ENCODE results near the gene DKK2.
A peak's percentile ranks its signal among the peaks of the same experiment; 100 is the strongest.

The DKK2 gene

GRCh38 chr4:107035819-107036583 lies at the start of gene DKK2:
DKK2 (minus strand) TSS chr4:107036313; CDS start chr4:107035591, 722 bp downstream.
- FAIRE-seq (no peak), DNase-seq (ENCODE audit: low spot score) (no peak)

- DNase-seq (ENCODE audit: low spot score) (no peak), FAIRE-seq (no peak)
These were observed 41.1 kb upstream of the DKK2 start for GRCh38 chr4:107077192-107077591.

- DNase-seq (ENCODE audit: low spot score) (no peak), FAIRE-seq (no peak)
These were observed 37.0 kb upstream of the DKK2 start for GRCh38 chr4:107072836-107073736.

- FAIRE-seq (no peak), DNase-seq (ENCODE audit: low spot score) (no peak)
These were observed 35.0 kb upstream of the DKK2 start for GRCh38 chr4:107071108-107071507.

GRCh38 chr4:107069049-107069448 lies 32.9 kb upstream of the DKK2 start:
- DNase-seq (ENCODE audit: low spot score) (no peak), FAIRE-seq (no peak)

- DNase-seq (ENCODE audit: low spot score) (no peak), FAIRE-seq (no peak)
These were observed 32.0 kb upstream of the DKK2 start for GRCh38 chr4:107068116-107068515.

GRCh38 chr4:107066621-107067020 lies 30.5 kb upstream of the DKK2 start:
- FAIRE-seq (no peak), DNase-seq (ENCODE audit: low spot score) (no peak)

- no peak for FAIRE-seq
These were observed 29.1 kb upstream of the DKK2 start for GRCh38 chr4:107065201-107065600.

GRCh38 chr4:107060388-107060787 lies 24.3 kb upstream of the DKK2 start:
- FAIRE-seq (no peak), DNase-seq (ENCODE audit: low spot score) (no peak)

More at GRCh38 chr4:107065201-107065600, 29.1 kb upstream of the DKK2 start:
- DNase-seq (ENCODE audit: low spot score): no peak

- FAIRE-seq: no peak
- no peak for DNase-seq (ENCODE audit: low spot score)
These were observed 22.7 kb upstream of the DKK2 start for GRCh38 chr4:107058828-107059227.

- FAIRE-seq: no peak
These were observed 14.5 kb upstream of the DKK2 start for GRCh38 chr4:107050525-107051135.

GRCh38 chr4:107046261-107046660 lies 10.1 kb upstream of the DKK2 start:
- FAIRE-seq: no peak
- DNase-seq (ENCODE audit: low spot score): no peak

More at GRCh38 chr4:107050525-107051135, 14.5 kb upstream of the DKK2 start:
- DNase-seq (ENCODE audit: low spot score): no peak

GRCh38 chr4:107044170-107044569 lies 8.1 kb upstream of the DKK2 start:
- FAIRE-seq: no peak
- DNase-seq (ENCODE audit: low spot score): no peak

- FAIRE-seq (no peak), DNase-seq (ENCODE audit: low spot score) (peak; percentile 29)
These were observed 1.1 kb upstream of the DKK2 start for GRCh38 chr4:107037199-107037584.

GRCh38 chr4:107036584-107037198 lies 578 bp upstream of the DKK2 start:
- FAIRE-seq (no peak), DNase-seq (ENCODE audit: low spot score) (no peak)

GRCh38 chr4:107034996-107035818 lies 906 bp downstream of the DKK2 start:
- FAIRE-seq: no peak
- no peak for DNase-seq (ENCODE audit: low spot score)

- DNase-seq (ENCODE audit: low spot score): no peak
- FAIRE-seq: no peak
These were observed 1.8 kb downstream of the DKK2 start for GRCh38 chr4:107034091-107034995.

- no peak for FAIRE-seq
- DNase-seq (ENCODE audit: low spot score): no peak
These were observed 8.7 kb downstream of the DKK2 start for GRCh38 chr4:107027379-107027778.

- no peak for FAIRE-seq
- no peak for DNase-seq (ENCODE audit: low spot score)
These were observed 17.8 kb downstream of the DKK2 start for GRCh38 chr4:107018344-107018735.

Measured in urothelium cell line (cell line).